ENCODE measurements around the gene MGST2.

The MGST2 gene

GRCh38 chr4:139643042-139643895 lies 22.4 kb upstream of the MGST2 start:
- no peak for DNase-seq (ENCODE audit: low spot score)

- DNase-seq (ENCODE audit: low spot score): no peak
Observed at GRCh38 chr4:139645458-139645857, 20.2 kb upstream of the MGST2 start.

GRCh38 chr4:139647184-139647583 lies 18.4 kb upstream of the MGST2 start:
- DNase-seq (ENCODE audit: low spot score): no peak

- no peak for DNase-seq (ENCODE audit: low spot score)
Observed at GRCh38 chr4:139647952-139648351, 17.7 kb upstream of the MGST2 start.

GRCh38 chr4:139651282-139652194 lies 14.1 kb upstream of the MGST2 start:
- DNase-seq (ENCODE audit: low spot score): peak; percentile 71

- DNase-seq (ENCODE audit: low spot score): no peak
Observed at GRCh38 chr4:139654516-139654915, 11.1 kb upstream of the MGST2 start.

GRCh38 chr4:139655116-139655515 lies 10.5 kb upstream of the MGST2 start:
- DNase-seq (ENCODE audit: low spot score): no peak

GRCh38 chr4:139656614-139657486 lies 8.8 kb upstream of the MGST2 start:
- DNase-seq (ENCODE audit: low spot score): peak; percentile 84

- DNase-seq (ENCODE audit: low spot score): no peak
Observed at GRCh38 chr4:139658185-139658584, 7.4 kb upstream of the MGST2 start.

GRCh38 chr4:139658586-139659382 lies 6.8 kb upstream of the MGST2 start:
- DNase-seq (ENCODE audit: low spot score): no peak

- DNase-seq (ENCODE audit: low spot score): no peak
Observed at GRCh38 chr4:139659735-139660424, 5.7 kb upstream of the MGST2 start.

GRCh38 chr4:139660568-139661043 lies 5.0 kb upstream of the MGST2 start:
- peak; percentile 52 for DNase-seq (ENCODE audit: low spot score)

- no peak for DNase-seq (ENCODE audit: low spot score)
Observed at GRCh38 chr4:139663561-139664138, 2.0 kb upstream of the MGST2 start.

- no peak for DNase-seq (ENCODE audit: low spot score)
Observed at GRCh38 chr4:139664442-139664841, 1.2 kb upstream of the MGST2 start.

- no peak for DNase-seq (ENCODE audit: low spot score)
Observed at GRCh38 chr4:139665079-139665689, 435 bp upstream of the MGST2 start.

GRCh38 chr4:139666735-139667281 lies 1.2 kb downstream of the MGST2 start:
- peak; percentile 40 for DNase-seq (ENCODE audit: low spot score)

GRCh38 chr4:139668036-139668435 lies 2.4 kb downstream of the MGST2 start:
- no peak for DNase-seq (ENCODE audit: low spot score)

GRCh38 chr4:139668658-139669201 lies 3.1 kb downstream of the MGST2 start:
- no peak for DNase-seq (ENCODE audit: low spot score)

- DNase-seq (ENCODE audit: low spot score): no peak
Observed at GRCh38 chr4:139669335-139669734, 3.7 kb downstream of the MGST2 start.

All from kidney capillary endothelial cell (primary cell).